Fibroblast of upper back skin (primary cell): ENCODE results near the gene USP40.

Source experiments
- DNase-seq: peaks from one replicate; pipeline ENCODE4 v3.0.0-alpha.2; 2013

Gene USP40

DNA sequence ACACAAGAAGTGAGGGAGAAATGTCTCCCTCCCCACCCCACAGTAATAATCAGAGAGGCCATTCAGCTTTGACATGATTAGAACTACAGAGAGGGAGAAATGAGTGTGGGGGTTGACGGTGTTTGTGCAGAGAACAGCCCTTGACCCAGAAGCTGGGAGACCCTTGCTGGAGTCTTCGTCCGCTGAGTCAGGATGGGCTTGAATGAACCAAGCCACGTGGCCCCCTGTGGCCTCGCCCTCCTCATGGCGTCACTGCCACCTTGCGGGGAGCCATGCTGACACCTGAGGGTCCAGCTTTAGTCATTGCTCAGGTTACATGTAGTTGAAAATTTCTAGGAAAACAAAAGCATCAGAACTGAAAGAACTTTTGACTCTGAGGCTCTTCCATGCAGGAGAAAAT, 111.1 kb downstream of the USP40 start:
- no peak for DNase-seq

DNA sequence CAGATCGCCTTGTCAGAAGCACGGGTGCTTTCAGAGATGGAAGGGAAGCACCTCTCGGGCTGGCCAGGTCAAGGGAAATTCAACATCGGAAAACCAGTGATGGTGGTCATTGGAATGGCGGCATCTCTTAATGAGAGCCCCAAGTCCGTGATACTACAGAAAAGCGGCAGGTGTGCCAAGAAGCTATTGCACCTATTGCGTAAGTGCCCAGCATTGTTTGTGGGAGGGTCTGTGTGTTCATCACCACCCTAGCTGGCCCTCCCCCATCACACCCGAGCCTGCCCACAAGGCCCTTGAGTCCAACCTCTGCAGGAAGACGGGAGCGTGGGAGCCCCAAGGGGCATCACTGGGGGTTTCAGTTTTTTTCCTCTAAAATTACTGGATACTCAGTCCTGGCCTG, 111.6 kb downstream of the USP40 start:
- DNase-seq = no peak

DNA sequence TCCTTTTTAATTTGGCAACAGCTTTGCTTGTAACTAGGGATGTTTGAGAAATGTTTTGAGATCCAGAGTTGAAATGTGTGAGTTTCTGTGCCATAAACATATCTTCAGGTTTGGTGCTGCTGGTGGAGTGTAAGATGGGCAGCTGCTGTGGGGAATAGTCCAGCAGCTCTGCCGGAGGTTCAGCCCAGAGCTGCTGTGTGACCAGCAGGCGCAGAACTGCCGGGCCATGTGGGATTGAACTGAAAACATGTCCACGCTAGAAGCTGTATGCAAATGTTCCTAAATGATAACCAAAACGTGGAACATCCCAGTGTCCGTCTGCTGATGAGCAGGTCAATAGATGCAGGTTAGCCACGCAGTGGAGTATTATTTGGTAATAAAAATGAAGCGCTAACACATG, 112.7 kb downstream of the USP40 start:
- DNase-seq = no peak

DNA sequence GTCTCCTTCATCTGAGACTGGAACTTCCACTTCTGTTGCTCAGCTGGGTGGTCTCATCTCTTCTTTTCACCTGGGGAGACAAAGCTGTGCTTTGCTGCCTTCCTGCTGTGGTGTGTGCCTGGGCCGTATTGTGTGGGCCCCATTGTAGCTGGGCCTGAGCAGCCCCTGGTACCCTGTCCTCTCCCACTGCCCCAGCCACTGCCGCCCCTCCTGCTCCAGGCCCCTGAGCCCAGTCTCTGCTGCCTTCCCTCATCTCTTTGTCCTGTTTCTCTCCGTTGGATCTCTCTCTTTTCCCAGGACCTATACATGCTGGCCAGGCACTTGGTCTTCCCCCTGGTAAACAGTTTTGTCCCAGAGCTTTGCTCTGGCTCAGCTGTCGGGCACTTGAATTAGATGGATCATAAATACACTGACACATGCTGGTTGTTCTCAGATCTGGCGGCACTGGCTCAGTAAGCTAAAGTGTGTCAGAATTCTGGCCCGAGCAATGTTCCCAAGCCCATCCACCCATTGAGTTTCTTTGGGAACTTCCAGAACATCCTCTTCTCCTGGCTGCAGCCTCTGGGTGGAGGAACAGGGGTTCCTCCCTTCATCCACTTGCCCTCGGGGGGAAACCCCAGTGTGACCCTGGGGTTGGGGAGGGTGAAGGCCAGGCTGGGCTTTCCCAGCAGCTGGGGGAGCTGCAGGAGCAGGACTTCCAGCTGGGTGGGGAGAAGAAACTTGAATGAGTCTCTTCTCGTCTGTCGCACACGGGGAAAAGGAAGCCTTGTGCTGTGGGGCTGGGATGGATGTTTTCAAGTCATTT, 113.3 kb downstream of the USP40 start:
- no peak for DNase-seq

DNA sequence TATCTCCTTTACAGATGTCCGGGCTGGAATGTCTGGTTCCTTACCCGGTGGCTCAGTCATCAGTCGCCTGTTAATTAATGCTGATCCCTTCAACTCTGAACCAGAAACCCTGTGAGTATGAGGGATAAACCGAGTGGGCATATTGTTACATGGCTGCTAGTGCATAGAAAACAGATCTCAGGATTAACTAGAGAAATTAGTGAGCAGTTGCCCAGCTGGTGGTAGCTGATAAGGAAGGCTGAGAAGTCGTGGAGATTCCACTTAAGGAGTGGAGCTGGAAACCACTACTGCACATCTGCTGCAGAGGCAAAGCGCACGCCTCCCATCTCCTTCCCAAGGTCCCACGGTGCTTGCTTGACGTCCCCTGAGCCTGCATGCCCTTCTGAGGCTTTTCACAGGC, 114.6 kb downstream of the USP40 start:
- no peak for DNase-seq

DNA sequence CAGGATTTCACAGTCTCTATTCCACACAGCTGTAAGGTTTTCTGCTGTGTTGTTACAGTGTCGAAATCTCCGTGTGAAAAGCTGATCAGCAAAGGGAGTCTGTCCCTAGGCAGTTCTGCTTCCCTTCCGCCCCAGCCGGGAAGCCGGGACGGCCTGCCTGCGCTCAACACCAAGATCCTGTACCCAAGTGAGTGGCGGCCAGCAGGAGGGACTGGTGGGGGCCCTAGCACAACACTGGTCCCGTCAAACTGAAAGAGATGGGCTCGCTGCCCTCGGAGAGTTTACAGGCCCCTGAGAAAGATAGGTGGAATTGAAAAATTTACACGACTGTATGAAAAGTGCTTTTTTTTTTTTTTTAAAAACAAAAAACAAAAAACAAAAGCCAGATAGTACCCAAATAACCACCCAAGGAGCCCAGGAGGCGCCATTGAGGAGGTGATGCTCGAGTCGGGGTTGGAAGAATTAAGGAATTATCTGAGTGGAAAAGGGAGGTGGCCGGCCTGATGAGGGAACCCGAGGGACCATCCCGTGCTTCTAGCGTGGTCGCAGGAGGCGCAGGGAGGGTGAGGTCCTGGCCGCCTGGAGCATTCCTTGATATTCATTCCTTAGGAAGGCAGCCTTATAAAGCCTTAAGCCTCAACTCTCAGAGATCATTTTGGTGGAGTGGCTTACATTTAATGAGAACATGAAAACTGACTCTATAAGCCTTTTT, 115.6 kb downstream of the USP40 start:
- DNase-seq = no peak

DNA sequence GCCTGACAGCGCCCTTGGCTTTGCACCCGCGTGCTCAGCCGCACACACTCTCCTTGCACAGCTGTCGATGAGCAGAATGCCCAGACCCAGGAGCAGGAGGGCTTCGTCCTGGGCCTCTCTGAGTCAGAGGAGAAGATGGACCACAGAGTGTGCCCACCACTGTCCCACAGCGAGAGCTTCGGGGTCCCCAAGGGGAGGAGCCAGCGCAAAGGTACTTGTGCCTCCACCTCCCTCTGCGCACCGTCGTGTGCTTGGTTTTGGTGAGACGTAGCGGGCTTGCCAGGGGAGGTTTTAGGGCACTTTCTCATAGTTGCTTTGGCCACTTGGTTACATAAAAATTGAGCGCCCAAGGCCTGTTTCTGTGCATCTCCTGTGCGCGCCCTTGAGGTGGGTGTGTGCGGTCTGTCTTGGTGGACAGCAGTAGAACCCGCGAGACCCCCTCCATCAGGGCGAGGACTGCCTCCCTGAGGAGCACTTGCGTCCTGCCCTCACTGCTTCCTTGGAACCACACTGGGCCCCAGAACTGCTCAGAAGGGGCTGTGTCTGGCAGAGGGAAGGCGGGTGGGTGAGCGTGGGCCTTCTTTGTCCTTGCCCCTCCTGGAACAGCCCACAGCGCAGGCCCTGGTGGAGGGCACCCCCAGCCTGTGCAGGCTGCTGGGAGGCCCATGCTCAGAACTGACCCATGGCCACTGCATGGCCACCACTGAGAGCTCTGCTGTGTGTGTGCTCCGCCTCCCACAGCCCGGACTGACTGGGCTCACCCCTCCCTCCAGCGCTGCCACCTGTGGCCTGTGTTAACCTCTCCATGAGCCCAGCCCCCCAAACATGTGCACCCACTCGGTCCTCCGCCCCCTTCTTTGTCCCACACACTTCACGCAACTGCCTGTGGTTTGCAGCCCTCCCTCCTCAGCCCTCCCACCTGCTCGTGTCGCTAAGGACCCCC, 116.4 kb downstream of the USP40 start:
- no peak for DNase-seq

DNA sequence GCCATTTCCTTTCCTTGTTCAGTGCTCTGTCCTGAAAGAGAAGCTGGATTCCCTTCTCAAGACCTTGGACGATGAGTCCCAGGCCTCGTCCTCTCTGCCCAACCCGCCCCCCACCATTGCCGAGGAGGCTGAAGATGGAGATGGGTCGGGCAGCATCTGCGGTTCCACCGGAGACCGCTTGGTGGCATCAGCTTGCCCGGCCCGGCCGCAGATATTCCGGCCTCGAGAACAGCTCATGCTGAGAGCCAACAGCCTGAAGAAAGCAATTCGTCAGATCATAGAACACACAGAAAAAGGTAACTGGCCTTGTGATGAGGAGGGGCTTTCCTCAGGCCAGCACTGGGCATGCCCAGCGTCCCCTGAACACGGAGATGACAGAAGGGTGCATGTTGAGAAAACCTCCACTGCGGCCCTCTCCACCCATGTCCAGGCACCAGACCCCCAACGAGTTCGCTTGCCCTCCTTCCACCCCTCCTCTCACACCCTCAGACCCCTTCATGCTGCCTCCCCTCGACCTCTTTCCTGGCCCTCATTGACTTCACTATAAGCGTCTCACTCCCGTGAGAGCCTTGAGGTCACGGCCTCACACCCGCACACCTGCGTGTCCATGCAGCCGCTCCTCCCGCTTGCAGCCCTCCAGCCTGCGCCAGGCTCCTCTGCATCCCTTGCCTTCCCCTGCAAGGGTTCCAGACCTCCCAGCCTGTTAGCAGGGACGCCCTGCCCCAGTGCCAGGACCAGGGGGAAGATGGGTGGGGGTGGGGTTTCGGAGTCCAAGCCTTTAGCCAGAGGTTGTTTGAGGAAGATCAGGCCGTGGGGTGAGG, 117.3 kb downstream of the USP40 start:
- DNase-seq = peak; percentile 45

DNA sequence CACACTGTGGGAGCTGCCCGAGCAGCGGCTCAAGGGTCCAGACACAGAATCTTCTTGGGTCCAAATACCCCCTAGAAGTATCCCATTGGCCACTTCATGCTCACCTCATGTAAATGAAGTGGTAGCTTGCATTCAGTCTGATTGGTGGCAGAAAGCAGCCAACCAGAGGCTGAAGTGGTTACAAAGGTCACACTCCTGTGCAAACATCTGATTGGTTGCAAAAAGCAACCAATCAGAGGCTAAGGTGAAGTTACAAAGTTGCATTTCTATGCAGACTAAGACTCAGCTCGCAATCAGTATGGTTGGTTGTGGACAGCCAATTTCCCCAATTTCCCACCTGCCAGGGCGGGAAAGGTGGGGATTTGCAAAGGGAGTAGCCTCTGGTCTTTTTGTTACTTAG, 118.0 kb downstream of the USP40 start:
- DNase-seq = no peak

DNA sequence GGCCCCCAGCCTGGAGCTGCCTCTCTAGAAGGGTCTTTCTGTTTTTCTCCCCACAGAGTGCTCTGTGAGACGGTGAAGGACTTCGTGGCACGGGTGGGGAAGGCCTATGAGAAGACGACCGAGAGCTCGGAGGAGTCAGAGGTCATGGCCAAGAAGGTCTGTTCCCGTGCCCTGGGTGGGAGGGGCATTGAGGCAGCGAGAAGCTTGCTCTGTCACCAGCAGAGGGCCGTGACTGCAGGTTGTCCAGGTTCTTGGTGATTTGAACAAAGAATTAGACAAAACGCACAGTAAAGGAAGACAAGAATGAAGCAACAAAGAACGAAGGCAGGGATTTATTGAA, 118.4 kb downstream of the USP40 start:
- DNase-seq = no peak

DNA sequence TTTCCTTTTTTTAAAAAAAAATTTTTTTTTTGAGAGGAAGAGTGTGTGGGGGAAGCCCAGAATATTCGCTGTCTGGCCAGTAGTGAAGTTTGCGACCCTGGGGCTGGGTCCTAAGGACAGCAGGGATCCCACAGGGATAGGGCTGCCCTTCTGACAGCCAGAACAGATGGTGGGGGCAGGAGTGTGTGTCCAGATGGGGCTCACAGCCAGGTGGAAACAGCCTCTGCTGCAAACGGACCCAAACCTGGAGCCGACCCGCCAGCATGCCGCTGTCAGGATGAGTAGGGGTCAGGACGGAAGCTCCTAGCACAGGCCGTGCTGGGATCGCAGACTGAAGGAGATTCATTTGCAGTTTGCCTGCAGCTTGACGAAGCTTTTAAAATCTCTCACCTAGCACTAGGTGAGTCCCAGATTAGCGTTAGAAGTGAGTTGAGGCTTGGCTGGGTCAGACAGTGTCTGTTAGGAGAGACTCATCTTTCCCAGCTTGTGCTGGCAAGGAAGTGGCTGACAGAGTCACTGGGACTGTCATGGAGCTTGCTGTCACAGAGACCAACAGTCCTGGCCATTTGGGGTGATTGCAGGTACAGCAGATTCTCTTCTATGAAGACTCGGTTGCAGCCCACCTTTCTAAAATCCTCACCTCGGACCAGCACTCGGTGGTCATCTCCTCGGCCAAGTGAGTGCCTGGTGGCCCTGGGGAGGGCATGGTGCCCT, 118.9 kb downstream of the USP40 start:
- no peak for DNase-seq

DNA sequence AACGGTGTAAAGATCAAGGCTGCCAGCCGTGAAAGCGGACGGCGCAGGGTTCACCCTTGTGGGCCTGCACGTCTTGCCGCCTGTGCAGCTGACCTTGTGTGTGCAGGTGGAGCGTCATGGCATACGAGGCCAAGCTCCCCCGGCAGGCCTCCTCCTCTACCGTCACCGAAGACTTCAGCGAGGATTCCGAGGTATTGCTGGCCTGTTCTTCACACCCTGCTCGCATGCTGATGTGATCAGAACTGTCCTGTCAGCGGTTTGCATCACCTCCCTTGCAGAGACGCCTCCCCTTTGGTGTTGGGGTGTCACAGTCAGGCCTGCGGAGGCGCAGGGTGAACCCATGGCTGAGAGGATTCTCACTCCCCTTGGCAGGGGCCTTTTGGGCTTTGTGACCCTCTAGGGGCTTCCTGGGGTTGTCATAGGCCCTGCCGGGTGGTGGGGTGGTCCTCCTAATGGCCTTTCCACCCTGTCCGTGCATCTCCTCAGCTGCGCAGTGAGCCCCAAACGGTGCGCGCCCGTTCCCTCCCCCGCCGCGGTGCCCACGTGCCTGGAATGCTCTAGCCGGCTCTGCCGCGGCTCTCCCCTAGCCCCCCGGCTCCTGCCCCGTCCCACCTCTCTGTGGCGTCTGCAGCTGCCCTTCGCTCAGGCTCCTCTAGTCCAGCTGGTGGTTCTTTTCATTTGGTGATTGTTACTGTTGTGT, 119.8 kb downstream of the USP40 start:
- no peak for DNase-seq

DNA sequence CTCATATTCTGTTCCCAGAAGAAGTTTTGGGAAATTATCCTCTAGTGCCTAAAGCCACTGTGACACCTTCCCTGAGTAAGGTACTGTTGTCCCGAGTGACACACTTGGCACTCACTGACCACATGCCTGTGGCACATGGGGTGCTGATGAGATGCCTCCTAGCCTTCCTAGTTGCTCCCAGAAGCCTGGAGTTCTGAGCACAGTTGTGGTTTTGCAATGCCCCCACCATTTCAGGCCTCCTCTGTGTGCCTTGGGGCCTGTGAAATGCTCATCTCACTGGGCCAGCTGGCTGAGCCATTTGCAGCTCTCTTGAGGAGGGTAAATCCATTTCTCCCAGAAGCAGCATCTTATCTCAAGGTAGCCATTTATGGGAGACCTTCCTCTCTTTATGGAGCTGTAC, 120.5 kb downstream of the USP40 start:
- DNase-seq = no peak

DNA sequence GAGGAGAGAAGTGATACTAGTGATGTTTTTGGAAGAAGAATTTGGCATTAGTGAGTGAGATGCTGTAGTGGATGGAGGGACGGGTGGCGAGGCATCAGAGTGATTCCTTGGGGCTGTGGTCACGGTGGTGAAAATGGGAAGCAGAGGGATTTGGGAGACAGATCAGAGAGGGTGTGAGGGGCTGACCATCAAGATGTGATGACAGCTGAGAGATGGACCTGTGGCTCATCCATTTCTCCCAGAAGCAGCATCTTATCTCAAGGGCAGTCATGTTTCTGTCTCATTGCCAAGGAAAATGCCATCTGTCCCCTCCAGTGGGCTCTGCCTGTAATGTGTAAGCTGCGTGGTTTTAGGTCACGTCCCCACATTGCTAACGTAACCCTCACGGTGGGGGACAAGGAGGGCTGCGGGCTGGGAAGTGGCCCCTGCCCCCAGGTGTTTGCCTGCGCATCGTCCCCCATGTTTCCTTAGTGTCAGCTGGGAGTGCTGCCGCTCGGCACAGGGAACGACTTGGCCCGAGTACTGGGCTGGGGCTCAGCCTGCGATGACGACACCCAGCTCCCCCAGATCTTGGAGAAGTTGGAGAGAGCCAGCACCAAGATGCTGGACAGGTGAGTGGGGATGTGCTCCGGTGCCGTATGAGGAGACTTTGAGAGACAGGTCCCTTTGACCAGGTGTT, 121.3 kb downstream of the USP40 start:
- no peak for DNase-seq

DNA sequence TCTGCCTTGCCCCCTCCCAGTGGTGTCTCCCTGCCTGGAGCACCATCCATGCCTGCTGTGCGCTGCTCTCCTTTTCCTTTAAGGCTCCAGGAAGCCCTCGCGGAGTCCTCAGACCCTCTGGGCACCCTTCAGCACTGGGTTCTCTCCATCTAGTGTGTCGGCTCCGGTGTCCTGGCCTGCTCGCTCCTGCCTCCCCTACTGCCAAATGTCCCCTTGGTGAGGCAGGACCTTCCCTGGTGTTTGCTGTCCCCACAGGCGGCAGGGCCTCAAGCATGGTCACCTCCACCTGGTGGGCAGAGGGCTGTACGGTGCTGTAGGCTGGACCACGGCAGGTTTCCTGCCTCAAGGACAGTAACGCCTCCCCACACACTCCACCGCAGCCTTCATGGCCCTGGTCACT, 122.1 kb downstream of the USP40 start:
- no peak for DNase-seq

DNA sequence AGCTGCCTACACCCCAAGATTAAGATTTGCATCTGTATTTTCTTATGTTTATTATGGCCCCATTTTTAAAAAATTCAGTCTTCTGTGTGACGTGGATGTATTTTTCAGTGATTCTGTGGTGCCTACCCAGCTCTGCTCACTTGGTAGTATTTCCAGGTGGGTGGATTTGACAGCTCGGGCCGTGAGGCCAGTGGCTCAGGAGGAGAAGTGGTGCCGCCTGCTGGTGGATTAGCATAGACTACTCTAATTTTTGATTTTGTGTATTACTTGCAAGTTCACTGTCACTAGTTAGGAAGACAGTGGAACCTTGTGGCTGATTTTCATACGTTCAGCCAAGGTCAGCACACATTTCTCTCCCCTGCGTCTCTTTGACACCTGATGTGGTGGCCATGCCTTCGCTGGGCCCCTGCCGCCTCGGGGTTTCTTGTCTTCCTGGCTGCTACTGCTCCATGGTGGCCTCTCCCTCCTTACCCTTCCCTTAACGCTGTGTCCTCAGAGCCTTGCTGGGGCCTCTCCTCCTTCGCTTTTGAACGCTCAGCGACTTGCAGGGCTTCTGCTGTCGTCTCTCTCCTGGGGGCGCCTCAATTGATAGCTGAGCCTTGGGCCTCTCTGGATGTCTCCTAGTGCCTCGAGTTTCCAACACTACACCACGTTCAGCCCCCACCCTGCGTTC, 122.9 kb downstream of the USP40 start:
- DNase-seq = peak; percentile 69

DNA sequence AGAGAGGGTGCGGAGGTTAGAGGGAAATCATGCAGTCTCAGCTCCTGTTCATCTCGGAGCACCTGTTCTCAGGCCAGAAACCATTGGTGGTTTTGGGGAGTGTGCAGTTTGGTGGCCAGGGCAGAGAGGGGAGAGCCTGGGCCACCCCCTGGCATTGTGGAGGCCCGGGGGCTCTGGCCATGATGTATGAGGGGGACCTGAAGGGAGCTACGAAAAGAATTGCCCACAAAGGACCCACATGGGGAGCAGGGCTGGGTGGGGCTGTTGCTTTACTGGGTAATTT, 124.6 kb downstream of the USP40 start:
- DNase-seq = no peak

DNA sequence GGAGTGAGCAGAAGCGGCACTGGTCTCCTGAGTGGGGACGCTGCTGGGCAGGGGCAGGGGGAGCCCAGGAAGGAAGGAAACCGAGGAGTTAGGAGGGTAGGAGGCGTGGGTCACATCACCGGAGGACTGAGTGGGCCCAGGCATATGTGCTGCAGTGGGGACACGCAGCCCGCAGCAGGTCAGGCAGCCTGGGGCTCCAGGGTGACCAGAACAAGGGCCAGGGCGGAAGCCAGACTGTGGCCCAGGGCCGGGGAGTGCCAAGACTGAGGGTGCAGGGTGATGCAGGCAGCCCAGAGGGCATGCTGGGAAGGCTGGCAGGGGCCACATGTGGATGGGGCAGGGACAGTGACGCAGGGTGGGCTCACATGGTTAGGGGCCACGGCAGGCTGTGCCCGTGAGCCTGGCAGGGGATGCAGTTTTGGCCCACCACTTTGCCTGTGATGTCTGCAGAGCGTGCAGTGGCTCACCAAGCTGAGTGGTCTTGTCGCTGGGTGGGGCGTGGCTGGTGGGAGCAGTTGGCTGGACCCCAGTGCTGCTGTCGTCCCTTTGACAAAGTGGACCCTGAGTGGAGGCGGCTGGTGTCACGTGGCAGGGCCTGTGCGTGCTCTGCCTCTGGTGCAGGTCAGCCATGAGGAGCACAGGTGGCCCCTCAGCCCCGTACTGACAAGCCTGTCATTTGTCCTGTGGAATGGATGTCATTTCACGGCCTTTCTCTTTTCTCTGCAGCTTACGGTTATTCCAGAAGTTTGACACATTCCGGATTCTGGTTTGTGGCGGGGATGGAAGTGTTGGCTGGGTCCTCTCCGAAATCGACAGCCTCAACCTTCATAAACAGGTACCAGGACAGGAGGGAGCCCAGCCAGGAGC, 125.2 kb downstream of the USP40 start:
- no peak for DNase-seq

DNA sequence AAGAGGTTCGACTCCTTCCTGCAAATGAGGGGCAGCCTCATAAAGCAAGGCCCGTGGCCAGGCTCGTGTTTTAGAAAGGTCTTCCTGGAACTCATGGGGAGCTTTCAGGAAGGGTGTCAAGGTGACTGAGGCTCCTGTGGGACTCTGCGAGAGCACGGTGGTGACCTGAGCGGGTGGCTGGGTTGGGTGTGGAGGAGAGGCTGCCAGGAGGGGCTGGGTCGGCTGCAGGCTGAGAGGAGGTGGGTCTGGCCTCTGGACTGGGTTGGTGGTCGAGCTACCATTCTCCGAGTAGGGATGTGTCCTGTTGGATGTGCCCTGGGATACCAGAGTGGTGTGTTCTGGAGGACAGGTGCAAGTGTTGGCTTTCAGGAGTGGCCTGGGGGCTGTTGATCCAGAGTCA, 125.9 kb downstream of the USP40 start:
- no peak for DNase-seq
